ENCODE data around the gene IGFL4. TPM values are rescaled to one million over a fixed set of nuclear protein-coding genes. Genes with fewer than 3 reads are reported as not detected.

IGFL4 gene
- total and polyA plus RNA-seq, 2 donors from 2014 or later = not detected

GRCh38 chr19:46081928-46082727 is 41.3 kb upstream of the IGFL4 start:
- intact Hi-C loops (cut with DNase I) = no loop called here

GRCh38 chr19:46080561-46080960 is 39.8 kb upstream of the IGFL4 start:
- Histone ChIP-seq H3K9me3 (ENCODE audit: control insufficient read depth in 2 of 3, insufficient read depth in 1 of 3, low read length in 3 of 3) (no peaks in the 10 kb centered on the region), H3K27me3 (ENCODE audit: control insufficient read depth, insufficient read depth, low read length) (peaks cover 22% of the 10 kb centered on the region), H3K36me3 (ENCODE audit: control insufficient read depth in 2 of 3, insufficient read depth in 3 of 3, low read length in 3 of 3) (no peaks in the 10 kb centered on the region), H3K27ac (ENCODE audit: low read depth in 2 of 2, low read length in 2 of 2) (no peak overlapping the region), H3K9ac (ENCODE audit: low read length in 3 of 3) (no peak overlapping the region), H3K4me1 (ENCODE audit: control insufficient read depth in 2 of 3, insufficient read depth in 2 of 3, low read depth in 1 of 3, low read length in 3 of 3) (peaks cover 0 to 3% (median 0%) of the 10 kb centered on the region in 3 donors), H3K4me3 (ENCODE audit: low read length in 3 of 3) (no peak overlapping the region)
- no peak for FAIRE-seq
- DNase-seq = no peak
- intact Hi-C loops (cut with DNase I) = no loop called here
- no peak for TF ChIP-seq CTCF (IDR thresholded peaks at IDR 0.05; ENCODE audit: borderline replicate concordance, extremely low read depth, insufficient read depth)

More at GRCh38 chr19:46081928-46082727, 41.3 kb upstream of the IGFL4 start:
- Histone ChIP-seq H3K9me3 (ENCODE audit: control insufficient read depth in 2 of 3, insufficient read depth in 1 of 3, low read length in 3 of 3) (no peaks in the 10 kb centered on the region), H3K27ac (ENCODE audit: low read depth in 2 of 2, low read length in 2 of 2) (no peak overlapping the region), H3K36me3 (ENCODE audit: control insufficient read depth in 2 of 3, insufficient read depth in 3 of 3, low read length in 3 of 3) (no peaks in the 10 kb centered on the region), H3K27me3 (ENCODE audit: control insufficient read depth, insufficient read depth, low read length) (peaks cover 9% of the 10 kb centered on the region), H3K4me3 (ENCODE audit: low read length in 3 of 3) (no peak overlapping the region), H3K9ac (ENCODE audit: low read length in 3 of 3) (no peak overlapping the region), H3K4me1 (ENCODE audit: control insufficient read depth in 2 of 3, insufficient read depth in 2 of 3, low read depth in 1 of 3, low read length in 3 of 3) (peaks cover 0 to 1% (median 0%) of the 10 kb centered on the region in 3 donors)
- FAIRE-seq (no peak), DNase-seq (peak in 2 of 5 donors; percentile 24 to 47)
- peak; percentile 71 for TF ChIP-seq CTCF (IDR thresholded peaks at IDR 0.05; ENCODE audit: borderline replicate concordance, extremely low read depth, insufficient read depth)

- Histone ChIP-seq H3K27me3 (ENCODE audit: control insufficient read depth, insufficient read depth, low read length) (peaks cover 27% of the 10 kb centered on the region), H3K27ac (ENCODE audit: low read depth in 2 of 2, low read length in 2 of 2) (no peak overlapping the region), H3K4me1 (ENCODE audit: control insufficient read depth in 2 of 3, insufficient read depth in 2 of 3, low read depth in 1 of 3, low read length in 3 of 3) (peaks cover 0 to 3% (median 0%) of the 10 kb centered on the region in 3 donors), H3K9me3 (ENCODE audit: control insufficient read depth in 2 of 3, insufficient read depth in 1 of 3, low read length in 3 of 3) (no peaks in the 10 kb centered on the region), H3K4me3 (ENCODE audit: low read length in 3 of 3) (no peak overlapping the region), H3K9ac (ENCODE audit: low read length in 3 of 3) (no peak overlapping the region), H3K36me3 (ENCODE audit: control insufficient read depth in 2 of 3, insufficient read depth in 3 of 3, low read length in 3 of 3) (no peaks in the 10 kb centered on the region)
- intact Hi-C loops (cut with DNase I) = loop anchor here (5.0 kb wide), 1 partner anchor 108 kb away; no protein-coding TSS in a partner anchor
- DNase-seq (no peak), FAIRE-seq (no peak)
- TF ChIP-seq CTCF (IDR thresholded peaks at IDR 0.05; ENCODE audit: borderline replicate concordance, extremely low read depth, insufficient read depth) = no peak
Observed at GRCh38 chr19:46079576-46079975, 38.8 kb upstream of the IGFL4 start.
